Nephron (organoid): ENCODE results near the gene HAL.

Source experiments
- H3K27ac Mint-ChIP-seq, 3 experiments: 2 replicates each; pipeline ENCODE4 v1.8.0; 2020; ENCODE audit warnings: mixed read lengths in 3 of 3, mild to moderate bottlenecking in 2 of 3, moderate library complexity in 1 of 3
- H3K27me3 Mint-ChIP-seq: 2 replicates; pipeline ENCODE4 v1.8.0; 2021; ENCODE audit warnings: low read depth, mild to moderate bottlenecking, moderate library complexity, mixed read lengths
- H3K36me3 Mint-ChIP-seq: 2 replicates; pipeline ENCODE4 v1.8.0; 2020; ENCODE audit warnings: low read depth, mixed read lengths
- H3K4me1 Mint-ChIP-seq: 2 replicates; pipeline ENCODE4 v1.8.0; 2020; ENCODE audit warnings: mixed read lengths
- H3K4me3 Mint-ChIP-seq, 3 experiments: 2 replicates each; pipeline ENCODE4 v1.8.0; 2020; ENCODE audit warnings: mild to moderate bottlenecking in 3 of 3, mixed read lengths in 3 of 3, moderate library complexity in 2 of 3
- H3K9me3 Mint-ChIP-seq: 2 replicates; pipeline ENCODE4 v1.8.0; 2020; ENCODE audit warnings: mixed read lengths
- CTCF ChIP-seq, 3 experiments: fragments of 200-600 bp; sonication (generic); IDR thresholded peaks; one replicate each; pipeline ENCODE4 v1.5.0; 2021; ENCODE audit warnings: antibody characterized with exemption in 3 of 3; ENCODE audit not compliant: unreplicated experiment in 3 of 3

Gene HAL

GRCh38 chr12:95944108-95944704 is 51.9 kb downstream of the HAL start:
- Mint-ChIP-seq H3K27me3 (peaks cover 23% of the 10 kb centered on the region), H3K9me3 (no peaks in the 10 kb centered on the region), H3K36me3 (no peaks in the 10 kb centered on the region), H3K4me1 (no peaks in the 10 kb centered on the region), H3K27ac (no peak overlapping the region), H3K4me3 (peak overlapping the region; percentile 87 to 90 (median 89))
- no peak for TF ChIP-seq CTCF (IDR thresholded peaks at IDR 0.05; ENCODE audit: unreplicated experiment in 3 of 3)

GRCh38 chr12:95943330-95943842 is 52.8 kb downstream of the HAL start, which contains the start of gene AMDHD1:
Gene AMDHD1 (plus strand): TSS chr12:95943331. CDS start chr12:95943399, 68 bp downstream.
- Mint-ChIP-seq H3K36me3 (no peaks in the 10 kb centered on the region), H3K4me3 (peak within 1 kb of the TSS; percentile 89 to 93 (median 92)), H3K27me3 (peaks cover 23% of the 10 kb centered on the region), H3K9me3 (no peaks in the 10 kb centered on the region), H3K27ac (peak within 1 kb of the TSS in 2 of 3 experiments; percentile 61 to 64), H3K4me1 (no peaks in the 10 kb centered on the region)
- TF ChIP-seq CTCF (IDR thresholded peaks at IDR 0.05; ENCODE audit: unreplicated experiment in 3 of 3) = peak in 1 of 3 experiments; percentile 31

GRCh38 chr12:95942524-95943329 is 53.4 kb downstream of the HAL start, which contains the start of gene CCDC38:
Gene CCDC38 (minus strand): TSS chr12:95942614. CDS start chr12:95936509, 6,105 bp downstream.
- no peaks in the 10 kb centered on the region for H3K4me1 Mint-ChIP-seq
- peak within 1 kb of the TSS in 2 of 3 experiments; percentile 61 to 64 for H3K27ac Mint-ChIP-seq
- no peaks in the 10 kb centered on the region for H3K36me3 Mint-ChIP-seq
- H3K4me3 Mint-ChIP-seq = peak within 1 kb of the TSS; percentile 89 to 93 (median 92)
- H3K27me3 Mint-ChIP-seq = peaks cover 23% of the 10 kb centered on the region
- no peaks in the 10 kb centered on the region for H3K9me3 Mint-ChIP-seq
- no peak for TF ChIP-seq CTCF (IDR thresholded peaks at IDR 0.05; ENCODE audit: unreplicated experiment in 3 of 3)

GRCh38 chr12:95942101-95942523 is 54.0 kb downstream of the HAL start:
- no peak overlapping the region for H3K27ac Mint-ChIP-seq
- H3K4me1 Mint-ChIP-seq = no peaks in the 10 kb centered on the region
- H3K4me3 Mint-ChIP-seq = peak overlapping the region; percentile 89 to 93 (median 92)
- peaks cover 23% of the 10 kb centered on the region for H3K27me3 Mint-ChIP-seq
- H3K36me3 Mint-ChIP-seq = no peaks in the 10 kb centered on the region
- no peaks in the 10 kb centered on the region for H3K9me3 Mint-ChIP-seq
- TF ChIP-seq CTCF (IDR thresholded peaks at IDR 0.05; ENCODE audit: unreplicated experiment in 3 of 3) = no peak

- Mint-ChIP-seq H3K4me1 (no peaks in the 10 kb centered on the region), H3K4me3 (peak overlapping the region; percentile 3 to 24 (median 15)), H3K36me3 (no peaks in the 10 kb centered on the region), H3K9me3 (no peaks in the 10 kb centered on the region), H3K27ac (no peak overlapping the region), H3K27me3 (peaks cover 14% of the 10 kb centered on the region)
- TF ChIP-seq CTCF (IDR thresholded peaks at IDR 0.05; ENCODE audit: unreplicated experiment in 3 of 3) = no peak
Observed at GRCh38 chr12:95940514-95940913, 55.6 kb downstream of the HAL start.
